DOHH2 (cell line): Measurements from ENCODE around the gene GPR42.

ENCODE experiments used
- CTCF ChIP-seq: fragments of 200-600 bp; sonication (generic); IDR thresholded peaks from one replicate; pipeline ENCODE4 v1.5.1; 2014; ENCODE audit warnings: antibody characterized with exemption, mild to moderate bottlenecking, low read depth, low read length; ENCODE audit not compliant: poor library complexity, severe bottlenecking
- EZH2phosphoT487 ChIP-seq: fragments of 200-600 bp; sonication (generic); IDR thresholded peaks from 2 replicates; pipeline ENCODE4 v1.6.1; 2017; ENCODE audit warnings: borderline replicate concordance, mild to moderate bottlenecking, antibody characterized with exemption, low read length, moderate library complexity, mixed read lengths

- TF ChIP-seq CTCF (no peak), EZH2phosphoT487 (no peak)
Observed at GRCh38 chr19:35334144-35334753, 36.6 kb upstream of the GPR42 start.
